Epithelial cell of esophagus (primary cell): ENCODE results near the gene TRIP11.
"Not testable (repeated sequence)": the region's sequence is repeated elsewhere in the genome, so short reads cannot be mapped to it uniquely, and the experiment has no call there.

Experiments used
- DNase-seq: peaks from one replicate; pipeline ENCODE4 v3.0.0; 2010; ENCODE audit warnings: low read depth
- H3K4me3 ChIP-seq: 2 replicates; pipeline ENCODE4 v1.5.1; 2011; ENCODE audit warnings: mild to moderate bottlenecking, low read length, control low read depth
- CTCF ChIP-seq: IDR thresholded peaks from 2 replicates; pipeline ENCODE4 v1.5.1; 2011; ENCODE audit warnings: low read depth, mild to moderate bottlenecking, low read length, control low read depth, inconsistent platforms; ENCODE audit not compliant: insufficient read depth; ENCODE audit errors: missing control alignments

The TRIP11 gene

DNA sequence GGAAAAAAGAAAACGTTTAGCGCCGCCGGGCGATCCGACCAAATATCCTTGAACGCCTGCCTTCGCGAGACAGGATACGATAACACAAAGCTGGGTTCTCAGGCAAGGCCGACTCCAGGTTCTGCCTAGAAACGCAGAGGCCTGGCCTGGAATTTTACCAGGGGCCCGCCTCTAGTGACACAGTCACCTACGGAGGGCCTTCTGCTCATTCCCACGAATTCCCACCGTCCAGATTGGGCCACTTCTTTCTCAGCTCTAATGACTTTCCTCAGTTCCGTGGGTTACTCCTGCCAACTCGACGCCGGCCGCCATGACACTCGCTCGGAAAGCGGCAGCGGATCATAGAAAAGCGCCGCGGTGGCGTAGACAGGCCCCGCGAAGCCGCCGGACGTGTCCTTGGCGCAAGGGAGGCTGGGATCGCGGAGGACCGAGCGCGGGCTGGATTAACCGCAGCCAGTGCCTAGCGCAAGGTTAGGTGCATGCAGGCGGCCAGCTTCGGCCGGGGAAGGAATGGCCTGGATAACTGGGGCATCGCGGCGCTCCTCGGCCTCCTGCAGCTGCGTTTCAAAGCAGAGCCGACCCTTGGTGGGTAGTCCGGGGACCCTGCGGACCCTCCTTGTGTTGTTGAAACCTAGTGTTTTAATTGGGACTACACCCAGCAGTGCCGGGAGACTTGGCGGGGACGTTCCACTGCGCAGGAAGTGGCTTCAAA lies at the start of gene TRIP11:
Gene TRIP11 (minus strand): TSS at position 341 of the 712 bp plus-strand sequence. CDS start 374 bp downstream, outside the sequence.
- peak; percentile 95 for DNase-seq
- no peak for TF ChIP-seq CTCF
- H3K4me3 ChIP-seq = peak within 1 kb of the TSS; percentile 94

DNA sequence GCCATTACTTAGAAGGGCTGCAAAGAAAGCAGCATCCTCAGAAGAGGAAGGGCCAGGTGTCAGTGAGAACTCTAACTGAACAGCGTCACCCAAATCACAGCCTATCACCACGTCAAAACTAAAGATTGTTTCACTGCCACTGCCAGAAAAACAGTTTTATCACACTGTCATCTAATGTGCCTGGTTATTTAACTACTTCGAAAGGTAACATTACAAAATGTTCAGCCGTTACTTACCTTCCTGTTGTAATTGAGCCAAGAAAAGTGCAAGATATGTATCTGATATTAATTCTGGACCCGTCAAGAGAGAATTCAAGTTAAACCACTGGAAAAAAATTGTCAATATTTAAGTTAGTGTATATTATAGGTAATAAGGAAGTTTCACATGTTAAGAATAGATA lies 48.6 kb upstream of the TRIP11 start:
- TF ChIP-seq CTCF = no peak
- no peak for DNase-seq
- H3K4me3 ChIP-seq = no peak overlapping the region

GRCh38 chr14:92074555-92074954 lies 34.7 kb upstream of the TRIP11 start:
- no peak for TF ChIP-seq CTCF
- DNase-seq = no peak
- no peak overlapping the region for H3K4me3 ChIP-seq

GRCh38 chr14:92058006-92058917 lies 18.4 kb upstream of the TRIP11 start:
- no peak for TF ChIP-seq CTCF
- H3K4me3 ChIP-seq = no peak overlapping the region
- DNase-seq = no peak

DNA sequence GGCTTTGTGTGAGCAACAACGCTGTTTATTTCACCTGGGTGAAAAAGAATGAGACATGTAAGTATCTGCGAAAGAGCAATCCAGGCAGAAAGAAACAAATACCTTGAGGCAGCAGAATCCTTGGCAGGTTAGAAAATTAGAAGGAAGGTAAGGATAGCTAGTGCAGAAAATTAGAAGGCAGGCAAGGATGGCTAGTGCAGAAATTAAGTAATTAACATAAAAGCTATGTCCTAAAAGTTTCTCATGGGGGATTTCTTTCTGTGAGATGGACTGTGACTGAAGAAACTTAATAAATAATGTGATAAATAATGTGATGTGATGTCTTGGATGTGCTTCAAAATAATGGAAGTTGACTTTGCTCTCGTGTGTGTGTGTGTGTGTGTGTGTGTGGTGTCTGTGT lies 9.9 kb upstream of the TRIP11 start:
- H3K4me3 ChIP-seq = no peak overlapping the region
- TF ChIP-seq CTCF = no peak
- DNase-seq = no peak

DNA sequence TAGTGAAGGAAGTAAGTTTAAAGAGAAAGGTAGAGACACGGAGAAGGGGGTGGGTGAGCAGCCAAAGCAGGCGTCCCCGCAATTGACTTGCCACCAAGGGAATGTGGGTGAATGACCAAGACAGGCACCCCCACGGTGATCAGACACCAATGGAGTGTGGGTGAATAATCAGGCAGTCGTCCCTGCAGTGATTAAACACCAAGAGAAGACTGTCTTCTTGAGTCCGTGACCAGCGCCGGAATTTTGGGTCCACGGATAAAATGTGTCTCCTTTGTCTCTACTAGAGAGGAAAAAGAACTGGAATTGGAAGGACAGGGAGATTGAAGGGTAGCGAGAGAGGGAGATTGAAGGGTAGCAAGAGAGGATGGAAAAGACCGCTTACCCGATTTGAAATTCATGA lies 9.4 kb upstream of the TRIP11 start:
- H3K4me3 ChIP-seq, DNase-seq: not testable (repeated sequence)

GRCh38 chr14:92045904-92046303 lies 6.0 kb upstream of the TRIP11 start:
- not testable (repeated sequence) for DNase-seq, H3K4me3 ChIP-seq

GRCh38 chr14:92041766-92042165 lies 1.9 kb upstream of the TRIP11 start:
- DNase-seq, H3K4me3 ChIP-seq: not testable (repeated sequence)
